Osteoblast (primary cell): ENCODE results near the gene COG3. TPM values are rescaled to one million over a fixed set of nuclear protein-coding genes. Genes with fewer than 3 reads are reported as not detected.

ENCODE experiments used
- DNase-seq: peaks from one replicate; pipeline ENCODE4 v3.0.0; 2011; ENCODE audit warnings: low spot score, mixed read lengths; ENCODE audit not compliant: insufficient read length; ENCODE audit errors: missing footprints
- H2AFZ ChIP-seq: 2 replicates; pipeline ENCODE4 v1.6.0; 2011; ENCODE audit warnings: mild to moderate bottlenecking, low read length
- H3K27ac ChIP-seq: 2 replicates; pipeline ENCODE4 v1.5.1; 2011; ENCODE audit warnings: mild to moderate bottlenecking, low read depth, low read length, moderate library complexity
- H3K27me3 ChIP-seq: 2 replicates; pipeline ENCODE4 v1.6.0; 2012; ENCODE audit warnings: mild to moderate bottlenecking, control low read depth, inconsistent platforms, low read length, moderate library complexity; ENCODE audit not compliant: insufficient read depth
- H3K36me3 ChIP-seq: 2 replicates; pipeline ENCODE4 v1.5.1; 2011; ENCODE audit warnings: mild to moderate bottlenecking, low read length, control low read depth, moderate library complexity; ENCODE audit not compliant: insufficient read depth
- H3K4me1 ChIP-seq: 2 replicates; pipeline ENCODE4 v1.5.1; 2011; ENCODE audit warnings: mild to moderate bottlenecking, low read length, control low read depth, moderate library complexity; ENCODE audit not compliant: insufficient read depth
- H3K4me2 ChIP-seq: 2 replicates; pipeline ENCODE4 v1.6.0; 2011; ENCODE audit warnings: mild to moderate bottlenecking, low read length; ENCODE audit not compliant: insufficient read depth
- H3K4me3 ChIP-seq: fragments of 200-600 bp; sonication (generic); 3 replicates; pipeline ENCODE4 v1.5.1; 2012; ENCODE audit warnings: mild to moderate bottlenecking, low read length, inconsistent platforms; ENCODE audit not compliant: insufficient read depth
- H3K79me2 ChIP-seq: 2 replicates; pipeline ENCODE4 v1.6.0; 2012; ENCODE audit warnings: mild to moderate bottlenecking, low read length, control low read depth, inconsistent platforms; ENCODE audit not compliant: insufficient read depth
- H3K9me3 ChIP-seq: 2 replicates; pipeline ENCODE4 v1.5.1; 2011; ENCODE audit warnings: low read depth, low read length, control low read depth
- H4K20me1 ChIP-seq: 2 replicates; pipeline ENCODE4 v1.6.0; 2012; ENCODE audit warnings: mild to moderate bottlenecking, low read length, control low read depth; ENCODE audit not compliant: insufficient read depth
- total RNA-seq: library from RNA; depleted of rRNA; stranded (reverse); fragments of >200 nt; gene quantifications from 2 replicates; pipeline ENCODE4 v1.2.3, GENCODE V29; 2012
- TF ChIP-seq, protein P1 (sequence below): IDR thresholded peaks from 2 replicates; pipeline ENCODE4 v1.5.1; 2011; ENCODE audit warnings: mild to moderate bottlenecking, low read depth, low read length, moderate library complexity; ENCODE audit errors: extremely low read depth

The COG3 gene
- total RNA-seq, 1 donor, result 35.5 TPM

DNA sequence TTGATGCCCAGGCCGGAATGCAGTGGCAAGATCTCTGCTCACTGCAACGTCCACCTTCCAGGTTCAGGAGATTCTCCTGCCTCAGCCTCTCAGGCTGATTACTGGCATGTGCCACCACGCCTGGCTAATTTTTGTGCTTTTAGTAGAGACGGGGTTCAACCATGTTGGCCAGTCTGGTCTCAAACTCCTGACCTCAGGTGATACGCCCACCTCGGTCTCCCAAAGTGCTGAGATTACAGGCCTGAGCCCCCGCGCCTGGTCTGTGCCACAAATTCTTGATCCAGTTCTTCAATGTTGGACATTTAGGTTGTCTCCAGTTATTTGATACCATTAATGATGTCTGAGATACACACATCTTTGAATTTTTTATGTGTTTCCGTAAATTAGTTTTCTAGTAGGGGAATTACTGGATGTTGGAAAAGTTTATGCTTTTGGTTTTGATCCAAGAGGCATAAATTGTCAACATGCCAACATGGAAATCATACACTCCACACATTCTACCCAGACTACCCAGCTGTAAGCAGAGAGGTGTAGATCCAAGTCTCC lies 525 bp upstream of the COG3 start:
- no peak for DNase-seq

GRCh38 chr13:45466359-45466758 lies 1.6 kb downstream of the COG3 start:
- Histone ChIP-seq H3K4me2 (peak overlapping the region; percentile 90), H4K20me1 (peaks cover 44% of the 10 kb centered on the region), H3K9me3 (no peaks in the 10 kb centered on the region), H3K4me3 (peak overlapping the region; percentile 85), H3K4me1 (peaks cover 17% of the 10 kb centered on the region), H3K27ac (no peak overlapping the region), H3K79me2 (peaks cover 67% of the 10 kb centered on the region), H3K36me3 (no peaks in the 10 kb centered on the region), H3K27me3 (no peaks in the 10 kb centered on the region), H2AFZ (no peak overlapping the region)
- TF ChIP-seq, protein P1, sequence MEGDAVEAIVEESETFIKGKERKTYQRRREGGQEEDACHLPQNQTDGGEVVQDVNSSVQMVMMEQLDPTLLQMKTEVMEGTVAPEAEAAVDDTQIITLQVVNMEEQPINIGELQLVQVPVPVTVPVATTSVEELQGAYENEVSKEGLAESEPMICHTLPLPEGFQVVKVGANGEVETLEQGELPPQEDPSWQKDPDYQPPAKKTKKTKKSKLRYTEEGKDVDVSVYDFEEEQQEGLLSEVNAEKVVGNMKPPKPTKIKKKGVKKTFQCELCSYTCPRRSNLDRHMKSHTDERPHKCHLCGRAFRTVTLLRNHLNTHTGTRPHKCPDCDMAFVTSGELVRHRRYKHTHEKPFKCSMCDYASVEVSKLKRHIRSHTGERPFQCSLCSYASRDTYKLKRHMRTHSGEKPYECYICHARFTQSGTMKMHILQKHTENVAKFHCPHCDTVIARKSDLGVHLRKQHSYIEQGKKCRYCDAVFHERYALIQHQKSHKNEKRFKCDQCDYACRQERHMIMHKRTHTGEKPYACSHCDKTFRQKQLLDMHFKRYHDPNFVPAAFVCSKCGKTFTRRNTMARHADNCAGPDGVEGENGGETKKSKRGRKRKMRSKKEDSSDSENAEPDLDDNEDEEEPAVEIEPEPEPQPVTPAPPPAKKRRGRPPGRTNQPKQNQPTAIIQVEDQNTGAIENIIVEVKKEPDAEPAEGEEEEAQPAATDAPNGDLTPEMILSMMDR, result no peak
- DNase-seq, result no peak

More for the DNA sequence above, 525 bp upstream of the COG3 start:
- no peaks in the 10 kb centered on the region for H3K9me3 ChIP-seq
- H3K4me1 ChIP-seq, result peaks cover 17% of the 10 kb centered on the region
- no peaks in the 10 kb centered on the region for H3K27me3 ChIP-seq
- H3K4me2 ChIP-seq, result peak overlapping the region; percentile 78
- peak overlapping the region; percentile 81 for H2AFZ ChIP-seq
- TF ChIP-seq, protein P1, result no peak
- H3K36me3 ChIP-seq, result no peaks in the 10 kb centered on the region
- peak overlapping the region; percentile 85 for H3K27ac ChIP-seq
- H4K20me1 ChIP-seq, result peaks cover 33% of the 10 kb centered on the region
- peaks cover 46% of the 10 kb centered on the region for H3K79me2 ChIP-seq
- H3K4me3 ChIP-seq, result peak overlapping the region; percentile 85

- Histone ChIP-seq H3K4me1 (peaks cover 26% of the 10 kb centered on the region), H3K4me2 (no peak overlapping the region), H2AFZ (no peak overlapping the region), H3K27ac (no peak overlapping the region), H3K27me3 (no peaks in the 10 kb centered on the region), H3K36me3 (no peaks in the 10 kb centered on the region), H4K20me1 (peaks cover 63% of the 10 kb centered on the region), H3K79me2 (peaks cover 88% of the 10 kb centered on the region), H3K9me3 (no peaks in the 10 kb centered on the region), H3K4me3 (no peak overlapping the region)
- TF ChIP-seq, protein P1, result no peak
- DNase-seq, result no peak
Measured at GRCh38 chr13:45468635-45469034, 3.9 kb downstream of the COG3 start.

DNA sequence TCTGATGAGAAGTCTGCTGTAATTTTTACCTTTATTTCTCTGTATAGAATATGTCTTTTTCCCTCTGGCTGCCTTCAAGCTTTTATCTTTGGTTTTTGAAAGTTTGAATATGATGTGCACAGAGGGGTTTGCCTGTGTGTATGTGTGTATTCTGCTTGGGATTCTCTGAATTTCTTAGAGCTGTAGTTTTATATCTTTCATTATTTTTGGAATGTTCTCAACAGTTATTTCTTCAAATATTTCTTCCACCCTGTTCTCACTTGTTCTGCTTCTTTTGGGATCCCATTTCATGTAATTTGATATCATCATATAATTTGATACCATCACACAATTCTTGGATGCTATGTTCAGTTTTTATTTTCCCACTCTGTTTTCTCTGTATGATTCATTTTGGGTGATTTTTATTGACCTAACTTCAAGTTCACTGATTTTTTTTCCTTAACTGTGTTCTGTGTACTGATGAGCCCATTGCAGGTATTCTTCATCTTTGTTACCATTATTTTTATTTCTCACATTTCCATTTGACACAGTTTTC lies 7.5 kb downstream of the COG3 start:
- Histone ChIP-seq H3K36me3 (peaks cover 8% of the 10 kb centered on the region), H3K4me2 (no peak overlapping the region), H4K20me1 (peaks cover 71% of the 10 kb centered on the region), H3K4me1 (peaks cover 15% of the 10 kb centered on the region), H3K4me3 (no peak overlapping the region), H2AFZ (no peak overlapping the region), H3K27me3 (no peaks in the 10 kb centered on the region), H3K79me2 (peaks cover 95% of the 10 kb centered on the region), H3K27ac (no peak overlapping the region), H3K9me3 (no peaks in the 10 kb centered on the region)
- no peak for DNase-seq
- TF ChIP-seq, protein P1, result no peak
